ENCODE data around the gene RGS1. TPM values are rescaled to one million over a fixed set of nuclear protein-coding genes. Genes with fewer than 3 reads are reported as not detected.

Gene RGS1
- total RNA-seq, 1 experiment from 2014 or later: not detected

DNA sequence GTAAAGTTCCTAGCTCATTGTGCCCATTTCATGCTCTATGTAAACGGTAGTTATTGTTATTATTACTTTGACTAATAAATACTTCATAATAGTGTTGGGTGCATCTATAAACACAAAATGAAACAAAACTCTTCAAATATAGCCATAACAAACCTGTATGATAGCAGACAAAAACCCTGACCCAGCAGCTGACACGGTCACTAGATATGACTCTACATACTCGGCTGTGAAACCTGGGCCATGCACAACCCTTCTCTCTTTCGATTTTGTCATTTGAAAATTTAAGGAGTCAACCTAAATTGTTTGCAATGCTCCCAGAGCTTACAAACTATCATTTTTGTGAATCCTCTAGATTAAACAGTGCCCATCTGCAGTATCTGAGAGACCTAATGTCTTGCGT lies 52.3 kb downstream of the RGS1 start:
- Histone ChIP-seq H4K8ac (replicated peaks; ENCODE audit: insufficient read length, low read depth, low read length) (no peak overlapping the region), H3K79me1 (ENCODE audit: insufficient read depth, low read depth, low read length, poor library complexity, severe bottlenecking) (no peaks in the 10 kb centered on the region), H2BK12ac (ENCODE audit: insufficient read length, low read depth, low read length) (no peak overlapping the region), H4K5ac (ENCODE audit: insufficient read length, low read depth, low read length) (no peak overlapping the region), H4K20me1 (ENCODE audit: control insufficient read depth, insufficient read depth, insufficient read length) (no peaks in the 10 kb centered on the region), H2BK5ac (ENCODE audit: insufficient read length, low read length) (no peak overlapping the region), H3K79me2 (ENCODE audit: insufficient read depth, low read length) (no peaks in the 10 kb centered on the region), H2AFZ (ENCODE audit: low read length) (no peak overlapping the region), H3K9ac (ENCODE audit: extremely low read depth, insufficient read length, low read length) (no peak overlapping the region), H3K27ac (ENCODE audit: insufficient read length, low read depth, low read length) (no peak overlapping the region), H4K91ac (ENCODE audit: insufficient read length, low read depth, low read length) (no peak overlapping the region), H3T11ph (ENCODE audit: low read length) (no peak overlapping the region), H2BK15ac (ENCODE audit: low read depth, low read length) (no peak overlapping the region), H3K18ac (ENCODE audit: insufficient read length, low read depth, low read length) (no peak overlapping the region), H3K4ac (ENCODE audit: low read depth, low read length) (no peak overlapping the region), H3K14ac (ENCODE audit: insufficient read depth, low read length) (no peak overlapping the region), H3K4me2 (ENCODE audit: insufficient read depth, insufficient read length, low read length) (no peak overlapping the region), H3K23me2 (ENCODE audit: insufficient read length, low read depth, low read length, poor library complexity, severe bottlenecking) (no peaks in the 10 kb centered on the region), H3K23ac (ENCODE audit: insufficient read length, low read depth, low read length) (no peak overlapping the region), H3K56ac (ENCODE audit: insufficient read length, low read depth, low read length) (no peak overlapping the region), H2AK5ac (ENCODE audit: insufficient read length, low read length) (no peak overlapping the region), H2BK120ac (ENCODE audit: low read depth, low read length, poor library complexity, severe bottlenecking) (no peak overlapping the region), H3K9me3 (ENCODE audit: control insufficient read depth, low read depth, low read length) (no peaks in the 10 kb centered on the region), H3K27me3 (ENCODE audit: insufficient read depth, low read length) (no peaks in the 10 kb centered on the region), H3K4me1 (ENCODE audit: insufficient read depth, low read length) (no peaks in the 10 kb centered on the region), H2BK20ac (ENCODE audit: low read depth, low read length, poor library complexity, severe bottlenecking) (no peak overlapping the region)
- no peak for DNase-seq
- Mint-ChIP-seq H3K4me3 (no peak overlapping the region), H3K4me1 (peaks cover 2% of the 10 kb centered on the region in 2 experiments; a peak in 3 of 4 replicates), H3K36me3 (ENCODE audit: insufficient read depth in 1 of 3, low read depth in 3 of 3) (no peaks in the 10 kb centered on the region), H3K27ac (no peak overlapping the region), H3K9me3 (no peaks in the 10 kb centered on the region), H3K27me3 (ENCODE audit: low read depth) (no peaks in the 10 kb centered on the region)
- no CpG with 5 or more reads among the region's 5 CpGs for WGBS (ENCODE audit: extremely low coverage, insufficient read length, low lambda C conversion rate)
- TF ChIP-seq, protein P1, sequence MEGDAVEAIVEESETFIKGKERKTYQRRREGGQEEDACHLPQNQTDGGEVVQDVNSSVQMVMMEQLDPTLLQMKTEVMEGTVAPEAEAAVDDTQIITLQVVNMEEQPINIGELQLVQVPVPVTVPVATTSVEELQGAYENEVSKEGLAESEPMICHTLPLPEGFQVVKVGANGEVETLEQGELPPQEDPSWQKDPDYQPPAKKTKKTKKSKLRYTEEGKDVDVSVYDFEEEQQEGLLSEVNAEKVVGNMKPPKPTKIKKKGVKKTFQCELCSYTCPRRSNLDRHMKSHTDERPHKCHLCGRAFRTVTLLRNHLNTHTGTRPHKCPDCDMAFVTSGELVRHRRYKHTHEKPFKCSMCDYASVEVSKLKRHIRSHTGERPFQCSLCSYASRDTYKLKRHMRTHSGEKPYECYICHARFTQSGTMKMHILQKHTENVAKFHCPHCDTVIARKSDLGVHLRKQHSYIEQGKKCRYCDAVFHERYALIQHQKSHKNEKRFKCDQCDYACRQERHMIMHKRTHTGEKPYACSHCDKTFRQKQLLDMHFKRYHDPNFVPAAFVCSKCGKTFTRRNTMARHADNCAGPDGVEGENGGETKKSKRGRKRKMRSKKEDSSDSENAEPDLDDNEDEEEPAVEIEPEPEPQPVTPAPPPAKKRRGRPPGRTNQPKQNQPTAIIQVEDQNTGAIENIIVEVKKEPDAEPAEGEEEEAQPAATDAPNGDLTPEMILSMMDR (conservative IDR thresholded peaks at IDR 0.05): no peak
